ENCODE measurements around the gene EHD2. TPM values are rescaled to one million over a fixed set of nuclear protein-coding genes. Genes with fewer than 3 reads are reported as not detected.
"Not testable (repeated sequence)": the region's sequence is repeated elsewhere in the genome, so short reads cannot be mapped to it uniquely, and the experiment has no call there.

The EHD2 gene
- not detected in 2 replicates for total RNA-seq (2014; rRNA removed; shearing (Covaris generic))

- in situ Hi-C loops (cut with HindIII; ENCODE audit: low sequenced_read_pairs): no loop called here
- DNase-seq (ENCODE audit: low spot score): peak; percentile 17
Measured at GRCh38 chr19:47713046-47714021, at the start of gene EHD2. Gene EHD2 (plus strand): TSS chr19:47713422. CDS start chr19:47716613, 3,191 bp downstream.

- in situ Hi-C loops (cut with HindIII; ENCODE audit: low sequenced_read_pairs): no loop called here
- no peak for DNase-seq (ENCODE audit: low spot score)
Measured at GRCh38 chr19:47663435-47663910, 49.7 kb upstream of the EHD2 start.

- in situ Hi-C loops (cut with HindIII; ENCODE audit: low sequenced_read_pairs): no loop called here
- DNase-seq (ENCODE audit: low spot score): peak; percentile 59
Measured at GRCh38 chr19:47663911-47664771, 49.1 kb upstream of the EHD2 start.

GRCh38 chr19:47668556-47668955, 44.7 kb upstream of the EHD2 start:
- in situ Hi-C loops (cut with HindIII; ENCODE audit: low sequenced_read_pairs); DNase-seq (ENCODE audit: low spot score): not testable (repeated sequence)

GRCh38 chr19:47670736-47671135, 42.5 kb upstream of the EHD2 start:
- DNase-seq (ENCODE audit: low spot score): no peak
- in situ Hi-C loops (cut with HindIII; ENCODE audit: low sequenced_read_pairs): no loop called here

GRCh38 chr19:47671499-47671898, 41.7 kb upstream of the EHD2 start:
- DNase-seq (ENCODE audit: low spot score): no peak
- in situ Hi-C loops (cut with HindIII; ENCODE audit: low sequenced_read_pairs): no loop called here

- in situ Hi-C loops (cut with HindIII; ENCODE audit: low sequenced_read_pairs): no loop called here
Measured at GRCh38 chr19:47673426-47673825, 39.8 kb upstream of the EHD2 start.

GRCh38 chr19:47674548-47674947, 38.7 kb upstream of the EHD2 start:
- no peak for DNase-seq (ENCODE audit: low spot score)

More at GRCh38 chr19:47673426-47673825, 39.8 kb upstream of the EHD2 start:
- no peak for DNase-seq (ENCODE audit: low spot score)

GRCh38 chr19:47675271-47675670, 38.0 kb upstream of the EHD2 start:
- DNase-seq (ENCODE audit: low spot score): no peak
- in situ Hi-C loops (cut with HindIII; ENCODE audit: low sequenced_read_pairs): no loop called here

More at GRCh38 chr19:47674548-47674947, 38.7 kb upstream of the EHD2 start:
- in situ Hi-C loops (cut with HindIII; ENCODE audit: low sequenced_read_pairs): no loop called here

GRCh38 chr19:47675859-47676258, 37.4 kb upstream of the EHD2 start:
- no peak for DNase-seq (ENCODE audit: low spot score)
- in situ Hi-C loops (cut with HindIII; ENCODE audit: low sequenced_read_pairs): no loop called here

- in situ Hi-C loops (cut with HindIII; ENCODE audit: low sequenced_read_pairs): no loop called here
- peak; percentile 52 for DNase-seq (ENCODE audit: low spot score)
Measured at GRCh38 chr19:47676811-47677210, 36.4 kb upstream of the EHD2 start.

- in situ Hi-C loops (cut with HindIII; ENCODE audit: low sequenced_read_pairs): no loop called here
- no peak for DNase-seq (ENCODE audit: low spot score)
Measured at GRCh38 chr19:47679251-47679900, 33.8 kb upstream of the EHD2 start.

- DNase-seq (ENCODE audit: low spot score): no peak
- in situ Hi-C loops (cut with HindIII; ENCODE audit: low sequenced_read_pairs): no loop called here
Measured at GRCh38 chr19:47679922-47680857, 33.0 kb upstream of the EHD2 start.

GRCh38 chr19:47680858-47681332, 32.3 kb upstream of the EHD2 start:
- DNase-seq (ENCODE audit: low spot score): no peak

GRCh38 chr19:47681388-47681787, 31.8 kb upstream of the EHD2 start:
- DNase-seq (ENCODE audit: low spot score): no peak
- in situ Hi-C loops (cut with HindIII; ENCODE audit: low sequenced_read_pairs): no loop called here

More at GRCh38 chr19:47680858-47681332, 32.3 kb upstream of the EHD2 start:
- in situ Hi-C loops (cut with HindIII; ENCODE audit: low sequenced_read_pairs): no loop called here

- DNase-seq (ENCODE audit: low spot score): no peak
- in situ Hi-C loops (cut with HindIII; ENCODE audit: low sequenced_read_pairs): no loop called here
Measured at GRCh38 chr19:47681936-47682335, 31.3 kb upstream of the EHD2 start.

- in situ Hi-C loops (cut with HindIII; ENCODE audit: low sequenced_read_pairs): no loop called here
Measured at GRCh38 chr19:47682939-47683338, 30.3 kb upstream of the EHD2 start.

More at GRCh38 chr19:47682939-47683338, 30.3 kb upstream of the EHD2 start:
- no peak for DNase-seq (ENCODE audit: low spot score)
